GM18517 (cell line): ENCODE measurements around the gene GRIN3B.

Experiments used
- ATAC-seq: cut with Tn5 transposase; IDR thresholded peaks from one replicate; pipeline ENCODE4 v1.9.1; 2021; ENCODE audit warnings: mild to moderate bottlenecking, moderate library complexity; ENCODE audit not compliant: unreplicated experiment

The GRIN3B gene

GRCh38 chr19:990119-990571 lies 10.1 kb upstream of the GRIN3B start:
- no peak for ATAC-seq

- no peak for ATAC-seq
Measured at GRCh38 chr19:990746-991145, 9.5 kb upstream of the GRIN3B start.

GRCh38 chr19:991174-991931 lies 8.9 kb upstream of the GRIN3B start:
- no peak for ATAC-seq

- no peak for ATAC-seq
Measured at GRCh38 chr19:991932-992669, 8.1 kb upstream of the GRIN3B start.

- no peak for ATAC-seq
Measured at GRCh38 chr19:992670-993055, 7.6 kb upstream of the GRIN3B start.

GRCh38 chr19:993361-993830 lies 6.8 kb upstream of the GRIN3B start:
- ATAC-seq, result no peak

- ATAC-seq, result no peak
Measured at GRCh38 chr19:993831-994393, 6.3 kb upstream of the GRIN3B start.

- no peak for ATAC-seq
Measured at GRCh38 chr19:994516-994915, 5.7 kb upstream of the GRIN3B start.

- ATAC-seq, result no peak
Measured at GRCh38 chr19:995051-995827, 5.0 kb upstream of the GRIN3B start.

- no peak for ATAC-seq
Measured at GRCh38 chr19:996051-996838, 4.0 kb upstream of the GRIN3B start.

GRCh38 chr19:998064-998463 lies 2.2 kb upstream of the GRIN3B start:
- ATAC-seq, result no peak

- no peak for ATAC-seq
Measured at GRCh38 chr19:999379-999719, 870 bp upstream of the GRIN3B start.

GRCh38 chr19:1000591-1001537 lies 645 bp downstream of the GRIN3B start:
- no peak for ATAC-seq

GRCh38 chr19:1001538-1002166 lies 1.4 kb downstream of the GRIN3B start:
- ATAC-seq, result no peak

- ATAC-seq, result no peak
Measured at GRCh38 chr19:1002600-1002999, 2.4 kb downstream of the GRIN3B start.

GRCh38 chr19:1003283-1003682 lies 3.1 kb downstream of the GRIN3B start:
- ATAC-seq, result no peak

- no peak for ATAC-seq
Measured at GRCh38 chr19:1004204-1004802, 4.1 kb downstream of the GRIN3B start.
